ENCODE data around the gene RAP1GAP.

GRCh38 chr1:21562896-21563295, 106.3 kb downstream of the RAP1GAP start:
- TF ChIP-seq, protein P1, sequence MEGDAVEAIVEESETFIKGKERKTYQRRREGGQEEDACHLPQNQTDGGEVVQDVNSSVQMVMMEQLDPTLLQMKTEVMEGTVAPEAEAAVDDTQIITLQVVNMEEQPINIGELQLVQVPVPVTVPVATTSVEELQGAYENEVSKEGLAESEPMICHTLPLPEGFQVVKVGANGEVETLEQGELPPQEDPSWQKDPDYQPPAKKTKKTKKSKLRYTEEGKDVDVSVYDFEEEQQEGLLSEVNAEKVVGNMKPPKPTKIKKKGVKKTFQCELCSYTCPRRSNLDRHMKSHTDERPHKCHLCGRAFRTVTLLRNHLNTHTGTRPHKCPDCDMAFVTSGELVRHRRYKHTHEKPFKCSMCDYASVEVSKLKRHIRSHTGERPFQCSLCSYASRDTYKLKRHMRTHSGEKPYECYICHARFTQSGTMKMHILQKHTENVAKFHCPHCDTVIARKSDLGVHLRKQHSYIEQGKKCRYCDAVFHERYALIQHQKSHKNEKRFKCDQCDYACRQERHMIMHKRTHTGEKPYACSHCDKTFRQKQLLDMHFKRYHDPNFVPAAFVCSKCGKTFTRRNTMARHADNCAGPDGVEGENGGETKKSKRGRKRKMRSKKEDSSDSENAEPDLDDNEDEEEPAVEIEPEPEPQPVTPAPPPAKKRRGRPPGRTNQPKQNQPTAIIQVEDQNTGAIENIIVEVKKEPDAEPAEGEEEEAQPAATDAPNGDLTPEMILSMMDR (IDR thresholded peaks at IDR 0.05 in 4 of 5, conservative IDR thresholded peaks at IDR 0.05 in 1 of 5): no peak
- no peak for TF ChIP-seq POLR2A (IDR thresholded peaks at IDR 0.05)

All from gastrocnemius medialis (tissue), 4 donors.